ENCODE measurements around the gene ARPC5. TPM values are rescaled to one million over a fixed set of nuclear protein-coding genes. Genes with fewer than 3 reads are reported as not detected.

Gene ARPC5
- total RNA-seq, 1 donor from 2014 or later, result 121 TPM

GRCh38 chr1:183611021-183611420, 24.6 kb downstream of the ARPC5 start:
- DNase-seq (ENCODE audit: low read depth), result no peak

GRCh38 chr1:183609759-183610452, 25.7 kb downstream of the ARPC5 start:
- no peak for DNase-seq (ENCODE audit: low read depth)

- DNase-seq (ENCODE audit: low read depth), result no peak
These were observed 26.3 kb downstream of the ARPC5 start for GRCh38 chr1:183609313-183609712.

GRCh38 chr1:183607322-183607980, 28.1 kb downstream of the ARPC5 start:
- peak; percentile 63 for DNase-seq (ENCODE audit: low read depth)

DNA sequence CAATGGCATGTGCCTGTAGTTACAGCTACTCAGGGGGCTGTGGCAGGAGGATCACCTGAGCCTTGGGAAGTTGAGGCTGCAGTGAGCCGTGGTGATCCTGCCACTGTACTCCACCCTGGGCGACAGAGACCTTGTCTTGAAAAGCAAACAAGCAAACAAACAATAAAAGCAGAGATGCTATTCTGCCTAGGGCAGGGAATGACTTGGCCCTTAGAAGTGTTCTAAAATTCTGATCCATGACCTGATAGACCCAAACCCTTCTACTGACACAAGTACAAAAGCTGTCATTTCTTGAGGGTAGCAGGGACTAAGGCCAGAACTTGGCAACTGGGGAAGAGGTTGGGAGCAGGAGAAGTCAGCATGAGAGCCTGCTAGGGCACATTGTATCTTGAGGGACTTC, 29.7 kb downstream of the ARPC5 start:
- no peak for DNase-seq (ENCODE audit: low read depth)

DNA sequence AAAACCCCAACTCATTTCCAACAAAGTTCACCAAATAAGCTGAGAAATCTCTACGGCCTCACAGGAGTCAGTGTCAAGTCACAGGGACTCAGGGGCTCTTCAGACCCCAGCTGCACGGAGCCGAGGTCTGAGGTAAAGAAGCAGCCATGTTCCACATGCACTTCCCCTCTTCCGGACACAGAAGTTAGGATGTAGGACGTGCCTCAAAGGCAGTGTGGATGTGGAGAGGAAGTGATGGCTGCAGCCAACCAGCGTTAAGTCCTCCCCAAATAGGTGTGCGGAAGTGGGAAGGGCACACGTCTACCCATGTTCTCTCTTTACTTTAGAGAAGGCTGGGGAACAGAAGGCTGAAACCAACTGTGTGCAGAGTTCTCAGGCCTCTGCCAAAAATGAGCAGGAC, 30.8 kb downstream of the ARPC5 start:
- DNase-seq (ENCODE audit: low read depth), result no peak

DNA sequence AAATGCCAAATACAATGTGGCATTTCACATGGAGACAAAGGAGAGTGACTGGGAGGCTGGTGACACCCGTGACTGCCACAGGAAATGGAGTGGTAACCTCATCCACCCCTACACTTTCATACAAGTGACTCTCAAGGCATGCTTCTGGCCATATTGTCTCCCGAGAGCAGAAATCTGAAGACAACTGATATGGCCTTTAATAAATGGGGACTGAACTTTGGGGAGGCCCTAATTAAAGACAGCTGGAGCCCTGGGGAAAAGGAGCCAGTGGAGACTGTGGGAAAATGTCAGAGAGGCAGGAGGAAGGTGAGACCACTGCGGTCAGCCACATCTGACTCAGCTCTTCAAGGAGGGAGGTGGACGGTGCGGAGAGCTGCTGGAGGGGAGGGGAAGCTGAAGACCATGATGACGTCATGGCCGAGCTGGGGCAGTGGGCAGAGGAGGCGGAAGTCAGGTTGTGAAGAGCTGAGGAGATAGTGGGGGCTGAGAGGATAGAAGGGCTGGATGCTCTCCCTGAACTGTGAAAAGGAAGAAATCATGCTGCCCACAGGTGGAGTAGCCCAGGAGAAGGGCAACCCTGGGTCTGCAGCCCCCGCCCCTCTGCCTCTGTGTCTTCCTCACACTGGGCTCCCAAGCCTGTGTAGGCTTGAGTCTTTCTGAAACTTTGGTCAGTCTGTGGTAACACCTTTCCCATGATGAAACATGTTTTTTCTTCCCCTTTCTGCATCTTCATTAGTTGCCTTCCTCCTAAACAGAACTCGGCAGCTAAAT, 31.4 kb downstream of the ARPC5 start:
- DNase-seq (ENCODE audit: low read depth), result peak; percentile 56

DNA sequence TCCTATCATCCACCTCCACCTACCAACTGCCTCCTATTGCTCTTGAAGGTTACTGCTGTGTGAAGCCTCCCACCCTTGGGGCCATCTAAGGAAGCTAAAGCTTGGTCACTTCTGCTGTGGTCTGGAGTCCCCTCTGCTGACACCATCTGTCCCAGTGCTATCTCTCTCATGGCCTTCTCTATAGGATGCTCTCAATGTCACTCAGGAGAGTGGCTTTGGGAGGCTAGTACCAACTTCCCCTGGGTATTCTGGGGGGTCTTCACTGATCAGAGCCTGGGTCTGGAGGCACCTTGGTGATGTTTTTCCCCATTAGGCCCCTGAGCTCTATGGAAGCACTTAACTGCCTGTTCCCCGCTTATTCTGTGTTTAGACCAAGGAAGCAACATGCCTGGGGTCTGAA, 33.1 kb downstream of the ARPC5 start:
- DNase-seq (ENCODE audit: low read depth), result no peak

GRCh38 chr1:183600634-183601033, 34.9 kb downstream of the ARPC5 start:
- DNase-seq (ENCODE audit: low read depth), result no peak

DNA sequence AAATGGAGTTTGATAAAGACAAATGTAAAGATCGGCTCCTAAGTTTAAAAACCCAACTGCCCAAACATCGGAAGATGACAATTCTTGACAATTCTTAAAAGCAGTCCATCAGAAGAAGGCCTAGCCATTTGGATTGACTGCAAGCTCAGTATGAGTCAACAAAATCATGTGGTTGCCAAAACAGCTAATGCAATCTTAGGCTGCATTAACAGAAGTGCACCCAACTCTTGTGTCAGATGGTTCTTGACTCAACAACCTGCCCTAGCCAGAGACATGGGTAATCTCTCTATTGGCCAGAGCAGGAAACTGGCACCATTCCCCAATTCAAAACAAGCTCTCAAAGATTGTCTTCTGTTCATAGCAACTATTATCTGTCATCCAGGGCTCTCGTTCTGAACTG, 35.4 kb downstream of the ARPC5 start:
- DNase-seq (ENCODE audit: low read depth), result peak; percentile 87

DNA sequence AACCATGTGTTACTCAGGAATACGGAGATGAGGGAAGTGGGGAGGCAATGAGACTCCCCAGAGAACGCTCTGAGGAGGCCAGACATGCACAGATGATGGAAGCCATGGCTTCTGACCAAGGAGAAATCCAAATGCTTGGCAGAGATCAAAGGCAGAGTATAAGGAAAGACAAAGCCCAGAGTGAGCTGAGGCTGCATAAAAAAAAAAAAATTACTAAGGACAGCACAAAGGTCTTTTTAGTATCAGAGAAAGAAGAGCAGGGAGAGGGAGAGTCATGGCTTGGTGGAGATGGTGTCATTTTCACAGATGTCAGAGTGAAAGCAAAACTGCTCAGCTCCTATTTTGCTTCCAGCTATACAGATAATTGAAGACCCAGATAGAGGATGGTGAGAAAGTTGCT, 37.2 kb downstream of the ARPC5 start:
- DNase-seq (ENCODE audit: low read depth), result no peak

- DNase-seq (ENCODE audit: low read depth), result no peak
These were observed 37.8 kb downstream of the ARPC5 start for GRCh38 chr1:183597656-183598347.

- no peak for DNase-seq (ENCODE audit: low read depth)
These were observed 39.1 kb downstream of the ARPC5 start for GRCh38 chr1:183596500-183596899.

DNA sequence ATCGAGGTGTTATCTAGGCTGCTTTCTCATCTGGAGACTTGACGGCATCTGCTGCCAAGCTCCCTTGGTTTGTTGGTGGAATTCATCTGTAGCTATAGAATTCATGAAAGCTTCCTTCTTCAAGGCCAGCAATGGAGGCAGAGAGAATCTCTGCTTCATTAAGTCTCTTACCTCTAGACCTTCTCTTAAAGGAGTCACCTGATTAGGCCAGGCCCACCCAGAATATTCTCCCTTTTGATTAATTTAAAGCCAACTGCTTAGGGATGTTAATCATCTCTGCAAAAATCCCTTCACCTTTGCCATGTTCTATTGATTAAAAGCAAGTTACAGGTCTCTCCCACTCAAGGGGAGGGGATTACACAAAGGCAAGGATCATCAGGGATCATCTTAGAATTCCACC, 40.0 kb downstream of the ARPC5 start:
- no peak for DNase-seq (ENCODE audit: low read depth)

DNA sequence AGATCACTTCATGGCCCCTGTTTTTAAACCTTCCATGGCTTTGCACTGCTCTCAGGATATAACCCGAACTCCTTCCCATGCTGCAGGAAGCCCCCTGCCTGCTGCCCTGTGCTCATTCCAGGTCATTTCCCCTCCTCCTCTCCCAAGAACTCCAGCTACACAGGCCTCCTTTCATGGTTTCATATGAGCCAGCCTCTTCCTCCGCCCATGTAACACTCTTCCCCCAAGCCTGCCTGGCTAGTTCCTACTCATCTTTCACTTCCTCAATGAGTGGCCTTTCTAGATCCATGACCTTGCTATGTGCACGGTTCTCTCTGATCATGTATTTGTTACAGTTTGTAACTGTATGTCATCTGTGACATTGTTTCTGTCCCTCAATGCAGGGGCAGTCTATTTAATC, 42.2 kb downstream of the ARPC5 start:
- no peak for DNase-seq (ENCODE audit: low read depth)

- no peak for DNase-seq (ENCODE audit: low read depth)
These were observed 42.9 kb downstream of the ARPC5 start for GRCh38 chr1:183592733-183593132.

GRCh38 chr1:183590244-183591191, 45.1 kb downstream of the ARPC5 start, which contains the start of gene NCF2:
TSS of gene NCF2 (minus strand) at chr1:183590459. CDS start at chr1:183590329, 130 bp downstream.
- peak; percentile 30 for DNase-seq (ENCODE audit: low read depth)

DNA sequence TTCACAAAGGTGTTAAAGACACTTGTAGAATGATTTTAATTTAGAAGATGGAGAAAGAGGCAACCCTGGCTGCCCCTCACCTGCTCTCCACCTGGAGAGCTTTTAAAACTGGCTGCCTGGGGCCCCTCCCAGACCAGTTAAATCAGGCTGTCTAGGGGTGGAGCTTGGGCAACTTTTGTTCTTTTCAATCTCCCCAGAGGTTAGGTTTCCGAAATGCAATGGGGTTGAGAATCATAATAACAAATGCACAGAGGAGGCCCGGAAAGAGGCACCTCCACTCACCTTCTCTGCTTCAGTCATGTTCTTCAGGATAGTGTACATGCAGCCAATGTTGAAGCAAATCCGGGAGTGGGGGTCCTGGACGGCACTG, 45.7 kb downstream of the ARPC5 start:
- no peak for DNase-seq (ENCODE audit: low read depth)

DNA sequence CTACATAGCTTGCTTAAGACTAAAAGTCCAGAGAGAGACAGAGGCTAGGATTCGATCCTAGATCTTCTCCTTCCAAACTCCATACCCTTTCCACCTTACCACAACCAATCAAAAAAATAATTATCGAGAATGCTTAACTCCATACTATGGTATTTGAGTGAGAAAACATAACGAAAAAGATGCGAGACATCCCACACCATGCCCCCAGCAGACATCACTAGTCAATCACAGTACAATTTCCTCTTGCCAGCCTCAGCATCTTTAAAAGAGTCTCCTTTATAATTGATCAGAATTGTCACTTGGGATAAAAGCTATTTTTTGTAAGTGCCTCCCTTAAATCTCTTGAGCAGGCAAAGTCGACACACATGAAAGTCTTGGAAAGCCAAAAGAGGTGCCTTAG, 46.2 kb downstream of the ARPC5 start:
- no peak for DNase-seq (ENCODE audit: low read depth)

GRCh38 chr1:183588827-183589226, 46.8 kb downstream of the ARPC5 start:
- no peak for DNase-seq (ENCODE audit: low read depth)

- DNase-seq (ENCODE audit: low read depth), result no peak
These were observed 48.7 kb downstream of the ARPC5 start for GRCh38 chr1:183586926-183587325.

Measured in renal cortical epithelial cell (primary cell).